GM23248 (cell line): ENCODE results near the gene ZNF207. TPM values are rescaled to one million over a fixed set of nuclear protein-coding genes. Genes with fewer than 3 reads are reported as not detected.

Experiments used
- DNase-seq: peaks from one replicate; pipeline ENCODE4 v3.0.0-alpha.2; 2015
- H2AFZ ChIP-seq: fragments of 200-600 bp; sonication (generic); 2 replicates; pipeline ENCODE4 v1.6.1; 2016; ENCODE audit warnings: antibody characterized with exemption
- H3F3A ChIP-seq: fragments of 200-600 bp; sonication (generic); 2 replicates; pipeline ENCODE4 v1.6.1; 2016; ENCODE audit warnings: mild to moderate bottlenecking, antibody characterized with exemption, mixed run types; ENCODE audit not compliant: insufficient read depth
- H3K27ac ChIP-seq: fragments of 200-600 bp; sonication (generic); 2 replicates; pipeline ENCODE4 v1.5.1; 2016; ENCODE audit warnings: mild to moderate bottlenecking
- H3K27me3 ChIP-seq: fragments of 200-600 bp; sonication (generic); replicated peaks from 2 replicates; pipeline ENCODE4 v1.6.1; 2016; ENCODE audit warnings: mild to moderate bottlenecking; ENCODE audit not compliant: insufficient read depth
- H3K36me3 ChIP-seq: fragments of 200-600 bp; sonication (generic); 2 replicates; pipeline ENCODE4 v1.6.1; 2016; ENCODE audit warnings: low read depth, mild to moderate bottlenecking
- H3K4me1 ChIP-seq: fragments of 200-600 bp; sonication (generic); 2 replicates; pipeline ENCODE4 v1.6.1; 2016; ENCODE audit warnings: mild to moderate bottlenecking; ENCODE audit not compliant: insufficient read depth
- H3K4me2 ChIP-seq: fragments of 200-600 bp; sonication (generic); one replicate; pipeline ENCODE4 v1.6.1; 2016; ENCODE audit warnings: mild to moderate bottlenecking; ENCODE audit not compliant: unreplicated experiment
- H3K4me3 ChIP-seq: fragments of 200-600 bp; sonication (generic); 2 replicates; pipeline ENCODE4 v1.5.1; 2016; ENCODE audit warnings: mild to moderate bottlenecking
- H3K79me2 ChIP-seq: fragments of 200-600 bp; sonication (generic); 2 replicates; pipeline ENCODE4 v1.6.1; 2016; ENCODE audit warnings: mild to moderate bottlenecking; ENCODE audit not compliant: insufficient read depth
- H3K9ac ChIP-seq: fragments of 200-600 bp; sonication (generic); 2 replicates; pipeline ENCODE4 v1.6.1; 2016; ENCODE audit warnings: mild to moderate bottlenecking
- H3K9me2 ChIP-seq: fragments of 200-600 bp; sonication (generic); 2 replicates; pipeline ENCODE4 v1.6.1; 2016; ENCODE audit warnings: mixed run types, mild to moderate bottlenecking, moderate library complexity; ENCODE audit not compliant: insufficient read depth
- H3K9me3 ChIP-seq: fragments of 200-600 bp; sonication (generic); one replicate; pipeline ENCODE4 v1.6.1; 2017; ENCODE audit warnings: low read depth
- H4K20me1 ChIP-seq: fragments of 200-600 bp; sonication (generic); 2 replicates; pipeline ENCODE4 v1.6.0; 2016; ENCODE audit not compliant: insufficient read depth
- EZH2 ChIP-seq: fragments of 200-600 bp; sonication (generic); IDR thresholded peaks from 2 replicates; pipeline ENCODE4 v1.6.1; 2018; ENCODE audit warnings: antibody characterized with exemption, mild to moderate bottlenecking; ENCODE audit not compliant: insufficient read depth, poor library complexity, severe bottlenecking
- EZH2phosphoT487 ChIP-seq: fragments of 200-600 bp; sonication (generic); IDR thresholded peaks from 2 replicates; pipeline ENCODE4 v1.6.1; 2018; ENCODE audit warnings: antibody characterized with exemption, moderate library complexity, mild to moderate bottlenecking, low read depth; ENCODE audit not compliant: insufficient read depth
- WGBS, 2 experiments: methylation state at CpG; one replicate each; pipeline ENCODE4 v1.1.6; 2015 to 2017; ENCODE audit warnings: low lambda C conversion rate in 2 of 2, low coverage in 1 of 2; ENCODE audit errors: missing lambda C conversion rate in 2 of 2; 5-methylcytosine and 5-hydroxymethylcytosine counted together
- in situ Hi-C: fragments of 300-500 bp; cut with MboI; formaldehyde crosslinking; loops from 2 replicates; pipeline ENCODE4 v1.15.0; 2020
- polyA plus RNA-seq: library from polyadenylated mRNA; unstranded; fragments of >200 nt; fragmentation: Nextera tagmentation; extraction: Ambion mirVana; gene quantifications from 2 replicates; pipeline ENCODE4 v1.2.1, GENCODE V29; 2016
- total RNA-seq: library from RNA; depleted of rRNA; stranded (reverse); fragments of >200 nt; shearing (Covaris generic); gene quantifications from 2 replicates; pipeline ENCODE4 v1.2.3, GENCODE V29; 2014; rRNA removed

ZNF207 gene
- total RNA-seq = 93.1 and 113 TPM in 2 replicates
- polyA plus RNA-seq = 96.8 and 99.5 TPM in 2 replicates

DNA sequence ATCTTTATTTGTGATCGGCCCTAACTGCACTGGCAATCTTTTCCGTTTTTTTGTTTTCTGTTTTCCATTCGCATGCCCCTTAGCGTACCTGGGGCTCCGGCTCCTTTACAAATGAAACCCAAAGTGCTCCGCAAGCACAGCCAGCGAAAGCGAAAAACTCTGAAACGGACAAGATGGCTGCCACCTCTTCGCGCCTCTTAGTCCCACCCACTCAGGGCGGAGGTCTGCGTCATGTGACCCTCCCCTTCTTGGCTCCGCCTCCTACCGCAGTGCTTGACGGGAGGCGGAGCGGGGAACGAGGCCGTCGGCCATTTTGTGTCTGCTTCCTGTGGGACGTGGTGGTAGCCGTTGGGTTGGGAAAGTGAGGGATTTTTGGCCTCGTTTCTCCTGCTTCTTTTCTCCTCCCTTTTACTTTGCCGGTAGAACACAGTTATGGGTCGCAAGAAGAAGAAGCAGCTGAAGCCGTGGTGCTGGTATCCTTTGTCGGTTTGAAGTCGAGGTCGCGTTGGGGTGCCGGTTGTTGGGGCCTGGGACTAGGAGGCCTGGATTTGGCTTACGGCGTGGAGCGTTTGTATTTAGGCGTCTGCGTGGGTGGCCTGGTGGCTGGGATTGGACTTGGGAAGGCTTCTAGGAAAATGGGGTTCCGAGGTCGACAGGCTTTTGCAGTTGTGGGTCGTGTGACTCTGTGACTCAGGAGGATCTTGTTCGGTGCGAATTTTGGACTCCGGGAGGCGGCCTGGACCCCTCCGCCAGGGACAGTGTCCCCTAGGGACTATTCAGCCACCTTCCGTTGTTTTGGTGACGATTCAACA is at the start of gene ZNF207:
TSS of gene ZNF207 (plus strand) at position 304 of the 812 bp plus-strand sequence. CDS start at position 433, 129 bp downstream.
- H3K9me3 ChIP-seq = no peaks in the 10 kb centered on the region
- peaks cover 25% of the 10 kb centered on the region for H4K20me1 ChIP-seq
- TF ChIP-seq EZH2 = no peak
- TF ChIP-seq EZH2phosphoT487 = no peak
- peaks cover 18% of the 10 kb centered on the region for H3F3A ChIP-seq
- peak; percentile 99 for DNase-seq
- H3K27me3 ChIP-seq = no peaks in the 10 kb centered on the region
- in situ Hi-C loops = no loop called here
- H3K79me2 ChIP-seq = peaks cover 65% of the 10 kb centered on the region
- H3K4me3 ChIP-seq = peak within 1 kb of the TSS; percentile 98
- H3K4me2 ChIP-seq = peak within 1 kb of the TSS; percentile 86
- peaks cover 14% of the 10 kb centered on the region for H3K4me1 ChIP-seq
- peak within 1 kb of the TSS; percentile 87 for H2AFZ ChIP-seq
- H3K9ac ChIP-seq = peak within 1 kb of the TSS; percentile 99
- H3K9me2 ChIP-seq = no peaks in the 10 kb centered on the region
- H3K36me3 ChIP-seq = peaks cover 30% of the 10 kb centered on the region
- H3K27ac ChIP-seq = peak within 1 kb of the TSS; percentile 99
- WGBS, 2 experiments = 1 to 2% methylated on average over 47 of the region's 47 CpGs

DNA sequence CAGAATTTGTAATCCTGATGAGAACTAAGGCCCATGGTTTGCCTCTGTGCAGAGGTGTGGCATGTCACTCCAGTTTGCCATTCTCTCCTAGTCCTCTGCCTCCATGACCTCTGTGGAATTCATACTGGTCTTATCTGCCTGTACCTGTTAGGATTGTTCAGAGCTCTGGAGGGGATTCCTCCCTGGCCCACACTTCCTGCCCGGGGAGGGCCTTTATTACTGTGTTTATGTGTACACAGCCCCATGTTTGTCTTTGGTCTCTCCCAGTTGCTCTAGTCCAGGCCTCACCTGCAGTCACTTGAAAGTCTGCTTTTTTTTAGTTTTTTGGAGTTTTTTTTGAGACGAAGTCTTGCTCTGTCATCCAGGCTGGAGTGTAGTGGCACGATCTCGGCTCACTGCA is 47.9 kb upstream of the ZNF207 start:
- in situ Hi-C loops = no loop called here
- no peaks in the 10 kb centered on the region for H3K36me3 ChIP-seq
- H3K4me1 ChIP-seq = no peaks in the 10 kb centered on the region
- H3F3A ChIP-seq = no peaks in the 10 kb centered on the region
- H3K4me2 ChIP-seq = no peak overlapping the region
- no peak overlapping the region for H2AFZ ChIP-seq
- no peak overlapping the region for H3K4me3 ChIP-seq
- no peak for DNase-seq
- no peaks in the 10 kb centered on the region for H3K27me3 ChIP-seq
- no peak overlapping the region for H3K27ac ChIP-seq
- no peaks in the 10 kb centered on the region for H3K79me2 ChIP-seq
- no peak overlapping the region for H3K9ac ChIP-seq
- no peak for TF ChIP-seq EZH2
- no peak for TF ChIP-seq EZH2phosphoT487
- H3K9me2 ChIP-seq = no peaks in the 10 kb centered on the region
- no peaks in the 10 kb centered on the region for H4K20me1 ChIP-seq
- no peaks in the 10 kb centered on the region for H3K9me3 ChIP-seq
- 90 to 91% methylated on average over 4 of the region's 4 CpGs for WGBS, 2 experiments

DNA sequence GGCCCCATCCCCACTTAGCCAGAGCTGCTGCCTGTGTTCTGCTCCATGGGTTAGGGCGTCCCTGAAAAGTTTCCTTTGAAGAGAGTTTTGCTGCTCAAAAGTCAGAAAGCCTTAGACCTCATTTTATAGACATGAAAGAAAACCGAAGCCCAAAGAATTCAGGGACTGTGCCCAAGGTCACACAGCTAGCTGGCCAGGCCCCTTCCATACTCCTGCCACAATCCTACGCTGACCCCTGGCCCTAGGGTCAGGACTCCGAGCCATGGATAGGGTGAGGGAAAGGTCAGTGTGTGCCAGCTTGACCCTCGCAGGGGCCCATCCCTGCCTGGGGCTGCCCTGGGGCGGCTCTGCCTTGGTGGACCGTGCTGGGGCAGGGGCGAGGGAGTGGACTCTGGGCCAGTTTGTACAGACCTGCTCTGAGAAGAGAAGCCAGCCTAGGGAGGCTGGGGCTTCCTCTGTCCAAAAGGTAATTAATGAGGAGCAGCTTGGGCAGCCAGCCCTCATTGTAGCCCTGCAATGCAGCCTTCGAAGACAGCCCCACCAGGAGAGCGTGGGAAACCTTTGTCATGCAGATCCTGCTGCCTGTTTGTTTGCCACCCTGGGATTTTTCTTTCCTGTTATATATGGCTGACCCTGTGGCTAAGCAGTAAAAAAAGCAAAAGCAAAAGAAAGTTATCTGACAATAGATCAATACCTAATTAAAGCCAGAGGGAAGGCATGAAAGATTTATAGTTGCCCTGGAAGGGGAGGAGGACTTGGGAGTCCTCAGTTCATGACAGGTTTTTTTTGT is 46.9 kb upstream of the ZNF207 start:
- H2AFZ ChIP-seq = no peak overlapping the region
- H3K9me2 ChIP-seq = no peaks in the 10 kb centered on the region
- H3F3A ChIP-seq = no peaks in the 10 kb centered on the region
- in situ Hi-C loops = no loop called here
- no peak for DNase-seq
- H3K27ac ChIP-seq = no peak overlapping the region
- TF ChIP-seq EZH2 (no peak), EZH2phosphoT487 (no peak)
- no peak overlapping the region for H3K4me3 ChIP-seq
- no peaks in the 10 kb centered on the region for H3K9me3 ChIP-seq
- 83 to 88% methylated on average over 10 of the region's 10 CpGs for WGBS, 2 experiments
- H3K4me1 ChIP-seq = no peaks in the 10 kb centered on the region
- H3K79me2 ChIP-seq = no peaks in the 10 kb centered on the region
- H4K20me1 ChIP-seq = no peaks in the 10 kb centered on the region
- no peaks in the 10 kb centered on the region for H3K36me3 ChIP-seq
- no peak overlapping the region for H3K9ac ChIP-seq
- H3K27me3 ChIP-seq = no peaks in the 10 kb centered on the region
- H3K4me2 ChIP-seq = no peak overlapping the region

DNA sequence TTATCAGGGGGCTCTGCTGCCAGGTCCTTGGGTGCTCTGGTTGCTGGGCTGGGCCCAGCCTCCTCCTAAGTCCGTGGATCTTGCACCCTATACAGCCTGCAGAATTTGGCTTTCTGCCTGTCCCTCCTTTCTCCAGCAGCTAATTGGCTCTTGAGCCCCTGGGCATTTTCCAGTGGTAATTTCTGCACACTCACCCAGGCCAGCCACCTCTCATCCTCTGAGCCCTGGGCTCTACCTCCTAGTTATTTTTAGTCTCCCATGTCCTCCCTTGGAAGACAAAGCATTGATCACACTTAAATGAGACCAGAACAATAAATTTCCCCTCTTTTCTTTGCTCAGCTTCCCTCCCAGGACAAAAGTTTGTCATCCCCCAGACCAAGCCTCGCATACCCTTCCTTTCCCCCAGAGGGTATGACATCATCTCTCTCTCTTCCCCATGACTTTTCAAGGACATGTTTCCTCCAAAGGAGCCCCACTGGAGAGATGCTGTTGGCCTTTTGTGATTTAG is 46.1 kb upstream of the ZNF207 start:
- no peak for DNase-seq
- no peaks in the 10 kb centered on the region for H3K9me2 ChIP-seq
- no peak overlapping the region for H3K4me2 ChIP-seq
- in situ Hi-C loops = no loop called here
- no peaks in the 10 kb centered on the region for H3F3A ChIP-seq
- H3K4me1 ChIP-seq = no peaks in the 10 kb centered on the region
- no peak overlapping the region for H2AFZ ChIP-seq
- H3K4me3 ChIP-seq = no peak overlapping the region
- WGBS, 2 experiments = 80 to 98% methylated on average over 2 of the region's 2 CpGs
- TF ChIP-seq EZH2phosphoT487 (no peak), EZH2 (no peak)
- H4K20me1 ChIP-seq = no peaks in the 10 kb centered on the region; the same call in 1 of the 2 replicates
- H3K9me3 ChIP-seq = no peaks in the 10 kb centered on the region
- H3K36me3 ChIP-seq = no peaks in the 10 kb centered on the region
- no peak overlapping the region for H3K9ac ChIP-seq
- H3K27ac ChIP-seq = no peak overlapping the region
- no peaks in the 10 kb centered on the region for H3K27me3 ChIP-seq
- no peaks in the 10 kb centered on the region for H3K79me2 ChIP-seq
